HepG2 (cell line): ENCODE data around the gene IGFBP6. TPM values are rescaled to one million over a fixed set of nuclear protein-coding genes. Genes with fewer than 3 reads are reported as not detected.

Experiments used
- AGO2 ChIP-seq: fragments of 200-400 bp; formaldehyde crosslinking; optimal IDR thresholded peaks from 2 replicates; pipeline ENCODE3; 2017; ENCODE audit warnings: mild to moderate bottlenecking, low read depth, low read length, moderate library complexity
- ATF7-NPFF ChIP-seq: sonication (generic); formaldehyde crosslinking; IDR thresholded peaks from 2 replicates; pipeline ENCODE4 v1.8.1; 2023; ENCODE audit warnings: mild to moderate bottlenecking, low read depth, missing genetic modification reagents, moderate library complexity
- BORCS8-MEF2B ChIP-seq: sonication (generic); formaldehyde crosslinking; IDR thresholded peaks from 2 replicates; pipeline ENCODE4 v1.8.0; 2022; ENCODE audit warnings: mild to moderate bottlenecking, missing genetic modification reagents
- HES4 ChIP-seq: sonication (generic); formaldehyde crosslinking; IDR thresholded peaks from 2 replicates; pipeline ENCODE4 v1.9.0; 2021; ENCODE audit warnings: mild to moderate bottlenecking, missing genetic modification reagents, borderline replicate concordance
- NONO ChIP-seq, 2 experiments: fragments of 450-650 bp in 1 of 2; sonication (generic) in 1 of 2; formaldehyde crosslinking in 1 of 2; IDR thresholded peaks in 1 of 2; conservative IDR thresholded peaks in 1 of 2; 2 replicates each; pipeline versions ENCODE4 v1.6.1 to v1.8.0; 2017 to 2022; ENCODE audit warnings: mild to moderate bottlenecking in 1 of 2, missing genetic modification reagents in 1 of 2, moderate library complexity in 1 of 2
- SMARCC2 ChIP-seq: fragments of 450-650 bp; IDR thresholded peaks from 2 replicates; pipeline ENCODE4 v1.6.1; 2017; ENCODE audit warnings: antibody characterized with exemption, mild to moderate bottlenecking
- SMYD3 ChIP-seq: sonication (generic); formaldehyde crosslinking; IDR thresholded peaks from 2 replicates; pipeline ENCODE4 v1.8.1; 2023; ENCODE audit warnings: mild to moderate bottlenecking, missing genetic modification reagents
- SYNCRIP ChIP-seq: fragments of 200-400 bp; formaldehyde crosslinking; IDR thresholded peaks from 2 replicates; pipeline ENCODE4 v1.6.1; 2018; ENCODE audit warnings: mild to moderate bottlenecking, low read depth, low read length; ENCODE audit not compliant: insufficient read depth
- TBX3 ChIP-seq: fragments of 450-650 bp; IDR thresholded peaks from 2 replicates; pipeline ENCODE4 v1.6.1; 2017; ENCODE audit warnings: antibody characterized with exemption, mild to moderate bottlenecking, inconsistent platforms, borderline replicate concordance
- TSC22D2 ChIP-seq: sonication (generic); formaldehyde crosslinking; IDR thresholded peaks from 2 replicates; pipeline ENCODE4 v1.5.1; 2020; ENCODE audit warnings: missing genetic modification reagents, mild to moderate bottlenecking, borderline replicate concordance
- ZBTB21 ChIP-seq: sonication (generic); formaldehyde crosslinking; IDR thresholded peaks from 2 replicates; pipeline ENCODE4 v1.4.0; 2020; ENCODE audit warnings: missing genetic modification reagents
- ZFP82 ChIP-seq: sonication (generic); formaldehyde crosslinking; IDR thresholded peaks from 2 replicates; pipeline ENCODE4 v1.5.1; 2020; ENCODE audit warnings: mild to moderate bottlenecking, missing genetic modification reagents, borderline replicate concordance
- ZNF253 ChIP-seq: sonication (generic); formaldehyde crosslinking; IDR thresholded peaks from 2 replicates; pipeline ENCODE4 v1.8.0; 2022; ENCODE audit warnings: mild to moderate bottlenecking, missing genetic modification reagents, borderline replicate concordance
- ZNF256 ChIP-seq: sonication (generic); formaldehyde crosslinking; conservative IDR thresholded peaks from 2 replicates; pipeline ENCODE4 v1.4.0; 2020; ENCODE audit warnings: missing genetic modification reagents
- ZNF382 ChIP-seq: sonication (generic); formaldehyde crosslinking; IDR thresholded peaks from 2 replicates; pipeline ENCODE4 v1.5.0; 2020; ENCODE audit warnings: missing genetic modification reagents, mild to moderate bottlenecking, borderline replicate concordance
- ZNF44 ChIP-seq: sonication (generic); formaldehyde crosslinking; IDR thresholded peaks from 2 replicates; pipeline ENCODE4 v1.5.1; 2020; ENCODE audit warnings: mild to moderate bottlenecking, missing genetic modification reagents
- ZNF615 ChIP-seq: sonication (generic); formaldehyde crosslinking; IDR thresholded peaks from 2 replicates; pipeline ENCODE4 v1.5.0; 2020; ENCODE audit warnings: mild to moderate bottlenecking, missing genetic modification reagents, borderline replicate concordance
- ZNF720 ChIP-seq: sonication (generic); formaldehyde crosslinking; IDR thresholded peaks from 2 replicates; pipeline ENCODE4 v1.4.0; 2020; ENCODE audit warnings: missing genetic modification reagents
- polyA plus RNA-seq, 8 experiments: library from polyadenylated mRNA; depleted of rRNA in 3 of 8; stranded (reverse) in 7 of 8; unstranded in 1 of 8; fragments of >200 nt; fragmentation: Illumina TruSeq in 4 of 8; extraction: Trizol in 4 of 8; gene quantifications; 2 replicates each; pipeline versions ENCODE4 v1.2.1 to v1.2.3, GENCODE V29; 2011 to 2016; ENCODE audit warnings: low read depth in 4 of 8, missing spikeins in 1 of 8, mixed read lengths in 1 of 8; ENCODE audit not compliant: insufficient read depth in 1 of 8
- total RNA-seq, 5 experiments: library from RNA; depleted of rRNA; stranded (reverse); fragments of >200 nt; fragmentation: Illumina TruSeq; extraction: Trizol; gene quantifications; 2 replicates each; pipeline ENCODE4 v1.2.3, GENCODE V29; 2016; ENCODE audit warnings: low read depth in 1 of 5
- TF ChIP-seq, protein P1 (sequence below): sonication (generic); formaldehyde crosslinking; IDR thresholded peaks from 2 replicates; pipeline ENCODE4 v1.5.0; 2020; ENCODE audit warnings: missing genetic modification reagents
- TF ChIP-seq, protein P2 (sequence below): sonication (generic); formaldehyde crosslinking; IDR thresholded peaks from 2 replicates; pipeline ENCODE4 v1.5.0; 2020; ENCODE audit warnings: missing genetic modification reagents
- TF ChIP-seq, protein P3 (sequence below): sonication (generic); formaldehyde crosslinking; IDR thresholded peaks from 2 replicates; pipeline ENCODE4 v1.5.1; 2020; ENCODE audit warnings: mild to moderate bottlenecking, missing genetic modification reagents, moderate library complexity
- TF ChIP-seq, protein P4 (sequence below): sonication (generic); formaldehyde crosslinking; IDR thresholded peaks from 2 replicates; pipeline ENCODE4 v1.4.0; 2020; ENCODE audit warnings: missing genetic modification reagents

The IGFBP6 gene
- total and polyA plus RNA-seq, 2 of the 13 experiments (the other 11 are each of a cell fraction or from before 2014, with no cell fraction given), result 3.9 to 25.2 TPM

DNA sequence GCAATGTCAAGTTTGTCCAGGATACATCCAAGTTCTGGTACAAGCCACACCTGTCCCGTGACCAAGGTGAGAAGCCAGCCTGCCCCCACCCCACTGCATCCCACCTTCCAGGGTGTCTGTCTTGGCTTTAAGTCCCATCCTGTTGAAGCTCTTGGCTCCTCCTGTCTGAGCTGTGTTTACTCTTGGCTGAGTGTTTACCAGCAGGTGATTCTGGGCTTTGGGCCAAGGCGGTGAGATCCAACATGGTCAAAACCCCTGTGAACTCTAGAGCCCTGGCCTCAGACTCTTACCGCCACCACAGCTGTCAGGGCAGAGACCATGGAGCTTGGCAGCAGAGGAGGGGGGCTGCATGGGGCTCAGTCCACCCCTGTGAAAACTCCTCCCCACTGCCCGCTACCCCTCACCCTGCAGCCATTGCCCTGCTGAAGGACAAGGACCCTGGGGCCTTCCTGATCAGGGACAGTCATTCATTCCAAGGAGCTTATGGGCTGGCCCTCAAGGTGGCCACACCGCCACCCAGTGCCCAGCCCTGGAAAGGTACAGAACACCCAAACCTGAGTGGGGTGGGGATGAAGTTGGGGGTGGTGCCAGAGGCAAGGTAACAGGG is 36.0 kb upstream of the IGFBP6 start (continued):
- TF ChIP-seq, protein P1, sequence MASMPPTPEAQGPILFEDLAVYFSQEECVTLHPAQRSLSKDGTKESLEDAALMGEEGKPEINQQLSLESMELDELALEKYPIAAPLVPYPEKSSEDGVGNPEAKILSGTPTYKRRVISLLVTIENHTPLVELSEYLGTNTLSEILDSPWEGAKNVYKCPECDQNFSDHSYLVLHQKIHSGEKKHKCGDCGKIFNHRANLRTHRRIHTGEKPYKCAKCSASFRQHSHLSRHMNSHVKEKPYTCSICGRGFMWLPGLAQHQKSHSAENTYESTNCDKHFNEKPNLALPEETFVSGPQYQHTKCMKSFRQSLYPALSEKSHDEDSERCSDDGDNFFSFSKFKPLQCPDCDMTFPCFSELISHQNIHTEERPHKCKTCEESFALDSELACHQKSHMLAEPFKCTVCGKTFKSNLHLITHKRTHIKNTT (CRISPR knock-in tag), result no peak
- TF ChIP-seq ZNF44 (no peak), AGO2 (peak; percentile 33), ATF7-NPFF (CRISPR knock-in tag) (no peak), BORCS8-MEF2B (no peak), ZNF256 (CRISPR knock-in tag) (no peak), SMARCC2 (no peak), ZNF253 (no peak), ZNF382 (CRISPR knock-in tag) (no peak), HES4 (CRISPR knock-in tag) (no peak), ZBTB21 (CRISPR knock-in tag) (no peak; the same call in 1 of the 2 replicates), ZNF720 (CRISPR knock-in tag) (no peak), ZFP82 (no peak), SMYD3 (CRISPR knock-in tag) (0 out of 2 replicates have a peak, but pooled peaks have one; percentile 59), ZNF615 (no peak), SYNCRIP (no peak), NONO (IDR thresholded peaks at IDR 0.05) (no peak), NONO (CRISPR knock-in tag; conservative IDR thresholded peaks at IDR 0.05) (peak; percentile 43; the same call in 1 of the 2 replicates), TSC22D2 (CRISPR knock-in tag) (no peak), TBX3 (peak; percentile 40; the same call in 1 of the 2 replicates)
- TF ChIP-seq, protein P2, sequence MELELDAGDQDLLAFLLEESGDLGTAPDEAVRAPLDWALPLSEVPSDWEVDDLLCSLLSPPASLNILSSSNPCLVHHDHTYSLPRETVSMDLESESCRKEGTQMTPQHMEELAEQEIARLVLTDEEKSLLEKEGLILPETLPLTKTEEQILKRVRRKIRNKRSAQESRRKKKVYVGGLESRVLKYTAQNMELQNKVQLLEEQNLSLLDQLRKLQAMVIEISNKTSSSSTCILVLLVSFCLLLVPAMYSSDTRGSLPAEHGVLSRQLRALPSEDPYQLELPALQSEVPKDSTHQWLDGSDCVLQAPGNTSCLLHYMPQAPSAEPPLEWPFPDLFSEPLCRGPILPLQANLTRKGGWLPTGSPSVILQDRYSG (CRISPR knock-in tag), result no peak
- TF ChIP-seq, protein P3, sequence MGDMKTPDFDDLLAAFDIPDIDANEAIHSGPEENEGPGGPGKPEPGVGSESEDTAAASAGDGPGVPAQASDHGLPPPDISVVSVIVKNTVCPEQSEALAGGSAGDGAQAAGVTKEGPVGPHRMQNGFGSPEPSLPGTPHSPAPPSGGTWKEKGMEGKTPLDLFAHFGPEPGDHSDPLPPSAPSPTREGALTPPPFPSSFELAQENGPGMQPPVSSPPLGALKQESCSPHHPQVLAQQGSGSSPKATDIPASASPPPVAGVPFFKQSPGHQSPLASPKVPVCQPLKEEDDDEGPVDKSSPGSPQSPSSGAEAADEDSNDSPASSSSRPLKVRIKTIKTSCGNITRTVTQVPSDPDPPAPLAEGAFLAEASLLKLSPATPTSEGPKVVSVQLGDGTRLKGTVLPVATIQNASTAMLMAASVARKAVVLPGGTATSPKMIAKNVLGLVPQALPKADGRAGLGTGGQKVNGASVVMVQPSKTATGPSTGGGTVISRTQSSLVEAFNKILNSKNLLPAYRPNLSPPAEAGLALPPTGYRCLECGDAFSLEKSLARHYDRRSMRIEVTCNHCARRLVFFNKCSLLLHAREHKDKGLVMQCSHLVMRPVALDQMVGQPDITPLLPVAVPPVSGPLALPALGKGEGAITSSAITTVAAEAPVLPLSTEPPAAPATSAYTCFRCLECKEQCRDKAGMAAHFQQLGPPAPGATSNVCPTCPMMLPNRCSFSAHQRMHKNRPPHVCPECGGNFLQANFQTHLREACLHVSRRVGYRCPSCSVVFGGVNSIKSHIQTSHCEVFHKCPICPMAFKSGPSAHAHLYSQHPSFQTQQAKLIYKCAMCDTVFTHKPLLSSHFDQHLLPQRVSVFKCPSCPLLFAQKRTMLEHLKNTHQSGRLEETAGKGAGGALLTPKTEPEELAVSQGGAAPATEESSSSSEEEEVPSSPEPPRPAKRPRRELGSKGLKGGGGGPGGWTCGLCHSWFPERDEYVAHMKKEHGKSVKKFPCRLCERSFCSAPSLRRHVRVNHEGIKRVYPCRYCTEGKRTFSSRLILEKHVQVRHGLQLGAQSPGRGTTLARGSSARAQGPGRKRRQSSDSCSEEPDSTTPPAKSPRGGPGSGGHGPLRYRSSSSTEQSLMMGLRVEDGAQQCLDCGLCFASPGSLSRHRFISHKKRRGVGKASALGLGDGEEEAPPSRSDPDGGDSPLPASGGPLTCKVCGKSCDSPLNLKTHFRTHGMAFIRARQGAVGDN (CRISPR knock-in tag), result peak; percentile 84
- TF ChIP-seq, protein P4, sequence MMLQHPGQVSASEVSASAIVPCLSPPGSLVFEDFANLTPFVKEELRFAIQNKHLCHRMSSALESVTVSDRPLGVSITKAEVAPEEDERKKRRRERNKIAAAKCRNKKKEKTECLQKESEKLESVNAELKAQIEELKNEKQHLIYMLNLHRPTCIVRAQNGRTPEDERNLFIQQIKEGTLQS (CRISPR knock-in tag), result no peak
